Breast epithelium (tissue), 3 donors: ENCODE data around the gene STING1.

ENCODE experiments used
- CTCF ChIP-seq, 3 donors: fragments of 450-650 bp; IDR thresholded peaks; one replicate each; pipeline ENCODE4 v1.5.1; 2016 to 2017; ENCODE audit warnings: antibody characterized with exemption in 3 of 3, mild to moderate bottlenecking in 3 of 3, moderate library complexity in 3 of 3
- POLR2AphosphoS5 ChIP-seq, 3 donors: sonication (generic); formaldehyde crosslinking; IDR thresholded peaks; one replicate each; pipeline ENCODE4 v1.6.1; 2017; ENCODE audit warnings: antibody characterized with exemption in 3 of 3

GRCh38 chr5:139454568-139455290 is 27.8 kb downstream of the STING1 start:
- TF ChIP-seq POLR2AphosphoS5 (IDR thresholded peaks at IDR 0.05) (no peak), CTCF (IDR thresholded peaks at IDR 0.05) (no peak)
